Astrocyte of the cerebellum (primary cell): ENCODE results near the gene HMG20A.

Source experiments
- DNase-seq: peaks from one replicate; pipeline ENCODE4 v3.0.0-alpha.2; 2011; ENCODE audit warnings: low read depth
- H3K4me3 ChIP-seq: 2 replicates; pipeline ENCODE4 v1.5.1; 2011; ENCODE audit warnings: mild to moderate bottlenecking, low read depth, low read length, moderate library complexity
- CTCF ChIP-seq: IDR thresholded peaks from 2 replicates; pipeline ENCODE4 v1.5.1; 2012; ENCODE audit warnings: low read length, low read depth, moderate library complexity, mild to moderate bottlenecking; ENCODE audit errors: missing control alignments
- in situ Hi-C: cut with HindIII; loops from 2 replicates; pipeline ENCODE4 v1.10.0; 2017; ENCODE audit warnings: low sequenced_read_pairs

The HMG20A gene

GRCh38 chr15:77503764-77504163 lies 83.1 kb downstream of the HMG20A start:
- DNase-seq, result no peak
- in situ Hi-C loops, result no loop called here
- no peak overlapping the region for H3K4me3 ChIP-seq
- TF ChIP-seq CTCF, result no peak

GRCh38 chr15:77504306-77504705 lies 83.6 kb downstream of the HMG20A start:
- no peak for DNase-seq

GRCh38 chr15:77504871-77505270 lies 84.2 kb downstream of the HMG20A start:
- no peak overlapping the region for H3K4me3 ChIP-seq
- in situ Hi-C loops, result no loop called here
- no peak for TF ChIP-seq CTCF
- no peak for DNase-seq

More at GRCh38 chr15:77504306-77504705, 83.6 kb downstream of the HMG20A start:
- in situ Hi-C loops, result no loop called here
- H3K4me3 ChIP-seq, result no peak overlapping the region
- TF ChIP-seq CTCF, result no peak

DNA sequence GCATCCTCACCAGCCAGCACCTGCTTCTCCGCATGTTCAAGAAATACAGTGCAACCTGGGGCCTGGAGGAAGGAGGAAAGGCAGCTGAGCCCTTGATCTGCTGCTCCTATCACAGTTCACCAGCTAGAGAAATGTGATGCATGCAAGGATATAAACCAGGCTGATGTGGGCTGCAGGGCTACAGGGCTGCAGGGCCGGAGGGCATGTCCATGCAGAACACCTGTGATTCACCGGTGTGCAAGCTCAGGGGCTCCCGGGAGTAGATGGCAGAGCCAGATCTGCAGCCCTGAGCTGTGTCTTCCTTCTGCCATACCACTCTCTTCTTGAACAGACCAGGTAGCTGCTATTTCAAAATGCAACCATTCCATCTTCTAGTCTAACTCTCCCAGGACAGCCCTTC lies 84.9 kb downstream of the HMG20A start:
- no peak for DNase-seq
- no peak for TF ChIP-seq CTCF
- no peak overlapping the region for H3K4me3 ChIP-seq
- in situ Hi-C loops, result no loop called here

DNA sequence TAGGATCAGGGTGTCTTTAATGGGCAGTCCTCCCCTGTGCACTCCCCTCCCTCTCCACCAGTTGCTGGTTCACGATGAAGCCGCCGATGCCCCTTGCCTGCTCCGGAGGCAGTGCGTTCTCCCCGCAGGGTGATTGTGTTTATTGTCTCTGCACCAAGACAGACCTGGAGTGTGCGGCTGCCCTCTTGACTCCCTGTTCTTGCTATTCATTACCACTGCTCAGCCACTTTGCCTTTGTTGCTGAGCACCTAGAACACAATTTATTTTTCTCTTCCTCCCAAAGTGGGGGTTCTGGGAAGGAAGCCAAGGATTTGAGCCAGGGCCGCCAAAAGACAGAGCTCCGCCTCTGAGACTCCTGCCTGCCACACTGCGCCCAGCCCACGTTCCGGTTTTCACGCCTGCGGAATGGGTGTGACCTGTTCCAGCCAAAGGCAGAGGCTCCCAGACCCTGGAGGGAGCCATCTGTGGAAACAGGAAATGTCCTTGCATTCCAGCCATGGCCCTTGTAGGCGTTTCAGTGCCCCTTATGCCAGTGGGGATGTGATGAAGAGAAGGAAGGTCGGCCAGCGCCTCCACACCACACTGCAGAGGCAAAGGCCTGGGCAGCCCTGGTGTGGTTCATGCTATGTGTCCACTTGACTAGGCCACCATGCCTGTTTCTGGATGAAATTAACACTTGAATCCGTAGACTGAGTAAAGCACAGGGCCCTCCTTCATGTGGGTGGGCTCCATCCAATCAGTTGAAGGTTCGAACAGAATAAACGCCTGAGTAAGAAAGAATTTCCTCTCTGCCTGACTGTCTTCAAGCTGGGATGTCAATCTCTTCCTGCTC lies 85.8 kb downstream of the HMG20A start:
- no peak for DNase-seq
- in situ Hi-C loops, result no loop called here

More for the DNA sequence above, 85.8 kb downstream of the HMG20A start:
- TF ChIP-seq CTCF, result no peak
- no peak overlapping the region for H3K4me3 ChIP-seq
